HG03432 (cell line): ENCODE measurements around the gene FEM1C.
A peak's percentile ranks its signal among the peaks of the same experiment; 100 is the strongest.

ENCODE experiments used
- ATAC-seq: cut with Tn5 transposase; IDR thresholded peaks from one replicate; pipeline ENCODE4 v1.9.1; 2021; ENCODE audit warnings: mild to moderate bottlenecking, moderate library complexity; ENCODE audit not compliant: unreplicated experiment

FEM1C gene

DNA sequence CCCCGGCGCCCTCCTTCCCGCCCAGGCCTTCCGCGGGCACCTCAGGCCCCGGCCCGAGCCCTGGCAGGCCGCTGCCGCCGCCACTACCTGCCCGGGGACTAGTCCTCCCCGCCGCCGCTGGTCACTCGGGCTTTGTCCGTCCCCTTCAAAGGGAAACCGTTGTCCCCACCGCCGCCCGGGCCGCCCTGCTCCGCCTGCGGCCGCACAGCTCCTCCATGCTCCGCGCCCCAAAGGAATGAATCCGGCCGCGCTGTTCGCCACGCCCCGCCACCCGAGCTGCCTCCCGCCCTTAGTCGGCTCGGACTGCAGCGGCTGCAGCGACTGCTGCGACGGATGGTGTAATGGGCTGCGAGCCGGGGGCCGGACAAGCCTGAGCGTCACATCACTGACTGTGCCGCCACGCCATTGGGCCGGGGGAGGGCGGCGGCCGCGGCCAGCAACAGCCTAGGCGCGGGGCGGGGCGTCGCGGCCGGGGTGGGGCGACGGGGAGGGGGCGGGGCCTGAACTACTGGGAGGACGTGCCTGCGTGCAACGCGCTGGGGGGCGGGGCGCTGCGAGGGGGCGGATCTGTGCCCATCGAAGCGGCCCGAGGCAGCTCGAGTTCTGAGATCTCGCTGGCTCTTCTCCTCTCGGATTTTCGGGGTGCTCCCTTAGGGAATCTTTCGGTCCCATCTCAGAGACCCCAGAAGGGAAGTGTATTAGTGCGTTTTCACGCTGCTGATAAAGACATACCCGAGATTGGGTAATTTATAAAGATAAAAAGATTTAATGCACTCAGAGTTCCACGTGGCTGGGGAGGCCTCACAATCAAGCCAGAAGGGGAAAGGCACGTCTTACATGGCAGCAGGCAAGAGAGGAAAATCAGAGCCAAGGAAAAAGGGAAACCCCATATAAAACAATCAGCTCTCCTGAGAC is at the start of gene FEM1C:
Gene FEM1C, minus strand, starts transcription at position 340 of the 915 bp plus-strand sequence. CDS start 1,282 bp downstream, outside the sequence.
- ATAC-seq = peak; percentile 97

DNA sequence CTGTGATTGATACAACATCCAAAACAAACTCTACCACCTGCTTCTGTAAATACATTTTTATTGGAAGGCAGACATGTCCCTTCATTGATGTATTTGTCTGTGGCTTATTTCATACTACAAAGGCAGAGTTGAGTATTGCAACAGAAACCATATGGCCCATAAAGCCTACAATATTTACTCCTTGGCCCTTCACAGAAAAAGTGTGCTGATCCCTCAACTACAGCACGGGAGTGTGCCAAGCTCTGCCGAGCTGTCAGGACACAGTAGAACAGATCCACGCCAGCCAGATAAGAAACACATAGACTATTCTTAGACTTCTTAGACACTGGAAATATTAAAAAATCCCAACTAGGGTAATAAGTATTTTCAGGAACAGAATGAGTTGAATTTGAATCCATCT is 44.5 kb upstream of the FEM1C start:
- ATAC-seq = no peak

DNA sequence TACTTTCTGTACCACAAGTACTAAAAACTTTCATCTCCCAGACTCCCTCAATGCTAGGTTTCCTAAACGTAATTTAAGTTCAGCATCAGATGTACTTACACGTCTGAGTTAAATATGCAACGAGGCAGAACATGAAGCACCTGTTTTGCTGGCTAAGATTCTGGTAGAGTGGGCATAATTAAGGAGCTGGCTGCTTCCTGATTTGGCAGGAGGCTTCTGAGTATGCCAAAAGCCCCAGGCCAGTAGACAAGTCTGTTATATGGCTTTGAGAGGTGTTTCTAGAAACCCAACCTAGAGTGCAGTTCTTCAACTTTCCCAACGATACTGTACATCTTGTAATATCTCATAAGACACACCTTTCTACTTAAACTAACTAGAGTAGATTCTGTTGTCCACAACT is 44.1 kb upstream of the FEM1C start:
- ATAC-seq = no peak

DNA sequence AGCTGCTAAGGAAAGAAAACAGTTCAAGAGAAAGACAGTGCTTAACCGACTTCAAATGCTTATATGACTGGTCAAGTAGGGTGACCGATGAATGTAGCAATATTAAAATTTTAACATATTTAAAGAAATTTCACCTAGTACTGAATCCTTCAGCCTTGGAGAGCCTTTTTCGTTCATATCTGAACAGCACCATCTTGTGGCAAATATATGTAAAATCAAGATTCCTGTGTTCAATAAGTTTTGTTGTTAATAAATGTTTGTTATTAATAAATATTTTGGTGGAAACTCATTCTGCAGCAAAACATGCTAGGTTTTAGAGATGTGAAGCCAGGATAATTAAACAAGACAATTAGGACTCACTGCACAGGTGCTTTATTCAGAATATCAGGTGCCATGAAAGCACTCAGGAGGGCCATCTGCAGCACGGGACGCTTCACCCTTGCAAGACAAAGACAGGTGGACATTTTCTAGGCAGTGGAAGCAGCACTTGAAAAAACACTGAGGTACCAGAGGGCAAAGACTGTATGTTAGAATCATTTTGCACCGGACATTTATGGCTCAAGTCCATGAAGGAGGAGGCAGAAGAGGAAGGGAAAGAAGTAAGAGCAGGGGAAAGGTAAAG is 42.1 kb upstream of the FEM1C start:
- peak; percentile 41 for ATAC-seq

GRCh38 chr5:115585265-115585664 is 40.7 kb upstream of the FEM1C start:
- no peak for ATAC-seq

GRCh38 chr5:115584501-115584900 is 39.9 kb upstream of the FEM1C start:
- ATAC-seq = no peak

- ATAC-seq = no peak
Measured at GRCh38 chr5:115583474-115583873, 38.9 kb upstream of the FEM1C start.

DNA sequence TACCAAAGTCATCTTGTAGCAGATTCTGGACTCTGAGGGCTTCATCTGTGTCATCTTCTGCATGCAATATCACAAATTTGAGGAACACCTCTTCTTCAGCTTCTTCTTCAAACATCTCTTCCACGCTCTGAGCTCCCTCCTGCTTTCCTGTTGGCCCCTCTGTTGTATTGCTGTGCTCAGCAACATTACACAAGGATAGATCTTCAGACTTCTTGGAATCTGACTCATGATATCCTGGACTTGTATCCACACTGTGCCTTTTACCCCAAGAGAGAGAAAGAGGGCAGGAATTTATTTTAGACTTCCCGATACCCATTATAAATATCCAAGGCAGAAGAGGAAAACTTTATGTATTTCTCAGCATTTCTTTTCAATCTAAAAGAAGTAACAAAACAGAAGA is 36.4 kb upstream of the FEM1C start:
- ATAC-seq = no peak

DNA sequence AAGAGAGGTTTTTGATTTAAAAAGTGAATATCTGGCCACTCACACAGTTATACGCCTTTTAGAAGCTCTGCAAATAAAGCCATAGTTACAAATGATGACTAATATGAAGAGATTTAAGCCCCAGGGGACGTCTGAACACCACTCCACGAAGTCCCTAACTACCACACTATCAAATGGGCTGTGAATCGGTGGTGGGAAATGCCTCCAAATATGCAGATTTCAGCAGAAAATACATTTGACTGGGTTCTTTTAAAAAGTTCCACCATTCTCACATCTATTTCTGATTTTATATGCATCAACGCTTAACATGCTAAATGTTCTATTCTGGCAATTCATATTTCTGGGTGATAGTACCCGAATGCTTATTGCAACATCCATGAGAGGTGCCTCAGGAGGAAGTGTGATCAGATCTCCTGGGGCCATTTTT is 35.2 kb upstream of the FEM1C start:
- ATAC-seq = peak; percentile 67

DNA sequence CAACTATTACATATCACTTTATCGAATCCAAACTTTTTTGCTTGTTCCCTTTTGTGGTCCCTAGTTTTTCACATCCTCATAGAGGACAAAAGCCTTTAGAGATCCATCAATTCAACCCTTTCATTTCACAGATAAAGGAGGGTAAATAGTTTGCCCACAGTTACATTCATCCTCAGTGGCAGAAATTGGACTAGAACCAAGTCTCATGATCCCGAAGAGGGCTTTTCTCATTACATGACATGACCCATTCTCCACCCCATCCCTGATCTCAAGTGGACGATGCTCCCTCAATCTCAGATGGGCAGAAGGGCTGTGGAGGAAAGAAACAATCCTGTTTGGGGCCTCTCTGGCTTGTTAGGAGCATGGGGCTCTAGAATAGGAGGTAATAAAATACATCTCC is 34.6 kb upstream of the FEM1C start:
- no peak for ATAC-seq

DNA sequence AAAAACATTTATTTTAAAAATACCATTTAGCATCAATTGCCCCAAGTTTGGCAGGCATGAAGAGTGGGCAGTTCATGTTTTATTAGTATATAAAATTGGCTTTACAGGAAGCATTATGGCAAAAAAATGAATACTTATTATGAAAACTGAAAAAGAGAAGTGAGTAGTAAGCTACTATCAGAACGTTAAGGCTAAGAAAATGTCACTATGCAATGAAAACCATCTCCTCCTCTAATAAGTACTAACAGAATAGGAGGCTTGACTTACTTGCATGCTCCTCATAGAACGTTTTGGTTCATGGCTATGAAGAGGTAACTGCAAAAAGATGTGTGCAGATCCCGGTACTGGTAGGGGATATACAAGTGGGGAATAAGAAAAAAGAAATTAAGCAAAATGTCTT is 34.1 kb upstream of the FEM1C start:
- ATAC-seq = peak; percentile 62

DNA sequence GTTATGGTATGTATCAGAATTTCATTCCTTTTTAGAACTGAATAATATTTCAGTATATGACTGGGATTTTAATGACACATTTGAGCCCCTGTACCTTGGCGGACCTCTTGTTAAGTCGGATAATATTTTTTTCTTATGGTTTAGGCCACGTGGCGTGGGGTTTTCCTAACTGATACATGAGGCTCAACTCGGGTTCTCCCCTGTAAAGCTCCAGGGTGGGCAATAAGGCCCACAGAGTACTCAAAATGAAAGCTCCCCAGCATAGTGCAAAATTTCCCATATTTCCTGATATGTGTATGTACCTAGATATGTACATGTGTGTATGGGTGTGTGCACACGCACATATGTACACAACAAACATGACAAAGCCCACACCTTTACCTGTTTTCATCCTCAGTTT is 33.2 kb upstream of the FEM1C start:
- ATAC-seq = peak; percentile 20

GRCh38 chr5:115577329-115577728 is 32.8 kb upstream of the FEM1C start:
- no peak for ATAC-seq

GRCh38 chr5:115575167-115576070 is 30.8 kb upstream of the FEM1C start:
- ATAC-seq = no peak

- ATAC-seq = no peak
Measured at GRCh38 chr5:115573133-115573532, 28.6 kb upstream of the FEM1C start.

DNA sequence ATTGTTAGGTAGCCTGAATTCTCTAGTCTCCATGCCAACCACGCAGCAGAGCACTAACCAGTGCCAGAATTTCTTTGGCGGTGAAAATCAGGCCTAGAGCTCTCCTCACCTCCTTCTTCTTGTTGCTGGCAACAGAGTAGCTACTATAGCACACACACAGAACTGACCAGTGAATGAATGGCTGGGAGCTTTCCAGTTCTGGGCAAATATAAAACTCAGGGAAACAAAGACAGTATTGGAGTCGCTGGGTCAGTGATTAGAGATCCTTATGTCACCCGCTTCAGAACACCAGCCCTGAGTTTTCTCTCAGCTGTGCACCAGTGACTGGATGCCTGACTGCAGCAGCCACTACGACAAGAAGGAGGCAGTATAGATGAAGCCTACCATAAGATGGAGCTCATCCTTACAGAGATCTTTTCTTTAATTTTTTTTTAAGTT is 26.9 kb upstream of the FEM1C start:
- no peak for ATAC-seq

GRCh38 chr5:115568668-115569067 is 24.1 kb upstream of the FEM1C start:
- no peak for ATAC-seq

- ATAC-seq = no peak
Measured at GRCh38 chr5:115565233-115565632, 20.7 kb upstream of the FEM1C start.

DNA sequence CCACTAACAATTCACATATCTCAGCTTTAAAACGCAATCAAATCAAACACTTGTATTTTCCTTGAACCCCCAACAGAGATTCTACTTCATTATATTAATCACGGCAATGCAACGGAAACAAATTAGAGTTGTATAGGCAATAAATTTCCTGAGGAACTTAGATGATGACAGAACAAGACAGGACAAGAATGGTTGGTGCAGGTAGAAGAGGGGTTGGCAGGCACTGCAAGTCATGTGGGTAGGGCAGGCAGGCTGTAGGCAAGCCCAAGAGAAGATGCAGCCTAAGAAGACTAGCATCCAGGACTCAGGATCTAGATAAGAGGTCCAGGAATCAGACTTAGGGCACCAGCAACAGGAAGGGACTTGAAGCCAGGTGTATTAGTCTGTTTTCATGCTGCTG is 16.6 kb upstream of the FEM1C start:
- no peak for ATAC-seq

- ATAC-seq = no peak
Measured at GRCh38 chr5:115559524-115559923, 14.9 kb upstream of the FEM1C start.

DNA sequence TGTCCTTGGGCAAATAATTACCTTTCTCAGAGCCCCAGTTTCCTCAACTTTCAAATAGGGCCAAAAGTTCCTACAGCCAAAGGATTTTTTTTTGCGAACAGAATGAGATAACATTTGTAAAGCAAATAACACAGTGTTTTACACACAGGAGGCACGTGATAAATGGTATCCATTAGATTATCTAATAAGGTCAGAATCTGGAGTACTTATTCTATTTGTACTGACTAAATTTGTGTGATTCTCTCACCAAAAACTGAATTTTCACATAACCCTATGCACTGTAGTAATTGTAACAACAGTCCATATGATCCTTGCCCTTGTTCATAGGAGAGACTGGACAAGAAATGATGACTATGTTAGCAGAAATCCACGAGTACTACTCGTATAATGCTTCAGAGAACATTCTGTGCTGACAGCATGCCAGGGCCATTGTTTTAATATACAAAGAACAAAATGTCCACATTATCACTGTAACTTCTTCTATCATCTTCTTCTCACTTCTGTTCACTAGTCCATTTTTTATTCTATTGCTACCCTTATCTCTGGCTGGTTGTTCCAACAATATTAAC is 13.9 kb upstream of the FEM1C start:
- no peak for ATAC-seq
